OCI-LY1 (cell line): Measurements from ENCODE around the gene CATSPER3.

Source experiments
- H2AFZ ChIP-seq: fragments of 200-600 bp; sonication (generic), shearing (Covaris generic); 2 replicates; pipeline ENCODE4 v1.6.0; 2014; ENCODE audit warnings: antibody characterized with exemption, mild to moderate bottlenecking, low read length
- H3F3A ChIP-seq: fragments of 200-600 bp; sonication (generic), shearing (Covaris generic); 2 replicates; pipeline ENCODE4 v1.6.0; 2014; ENCODE audit warnings: mild to moderate bottlenecking, antibody characterized with exemption, low read length, moderate library complexity; ENCODE audit not compliant: insufficient read depth
- H3K27ac ChIP-seq: fragments of 200-600 bp; sonication (generic); 2 replicates; pipeline ENCODE4 v1.5.1; 2014; ENCODE audit warnings: low read length, mixed run types, mild to moderate bottlenecking, low read depth; ENCODE audit not compliant: poor library complexity, severe bottlenecking
- H3K27me3 ChIP-seq: fragments of 200-600 bp; sonication (generic); 2 replicates; pipeline ENCODE4 v1.6.0; 2014; ENCODE audit warnings: antibody characterized with exemption, mild to moderate bottlenecking, low read length, moderate library complexity; ENCODE audit not compliant: insufficient read depth
- H3K36me3 ChIP-seq: fragments of 200-600 bp; sonication (generic); 2 replicates; pipeline ENCODE4 v1.6.1; 2014; ENCODE audit warnings: mild to moderate bottlenecking, antibody characterized with exemption, low read length, moderate library complexity, mixed read lengths; ENCODE audit not compliant: insufficient read depth
- H3K4me1 ChIP-seq: fragments of 200-600 bp; sonication (generic); 2 replicates; pipeline ENCODE4 v1.5.1; 2014; ENCODE audit warnings: mild to moderate bottlenecking, low read length, moderate library complexity; ENCODE audit not compliant: insufficient read depth, severe bottlenecking
- H3K4me2 ChIP-seq: fragments of 200-600 bp; sonication (generic), shearing (Covaris generic); 2 replicates; pipeline ENCODE4 v1.6.1; 2014; ENCODE audit warnings: low read length
- H3K4me3 ChIP-seq: fragments of 200-600 bp; sonication (generic); 2 replicates; pipeline ENCODE4 v1.5.1; 2014; ENCODE audit warnings: low read length, low read depth, mild to moderate bottlenecking, mixed read lengths; ENCODE audit not compliant: poor library complexity, severe bottlenecking
- H3K79me2 ChIP-seq: fragments of 200-600 bp; shearing (Covaris generic); 2 replicates; pipeline ENCODE4 v1.6.1; 2016; ENCODE audit warnings: mixed run types, low read length, mixed read lengths; ENCODE audit not compliant: insufficient read depth
- H3K9ac ChIP-seq: fragments of 200-600 bp; sonication (generic), shearing (Covaris generic); 2 replicates; pipeline ENCODE4 v1.6.1; 2014; ENCODE audit warnings: mild to moderate bottlenecking, low read length, mixed read lengths
- H3K9me2 ChIP-seq: fragments of 200-600 bp; sonication (generic), shearing (Covaris generic); 2 replicates; pipeline ENCODE4 v1.6.1; 2014; ENCODE audit warnings: low read depth, mild to moderate bottlenecking, low read length, mixed read lengths
- H3K9me3 ChIP-seq: fragments of 200-600 bp; shearing (Covaris generic); 2 replicates; pipeline ENCODE4 v1.6.1; 2014; ENCODE audit warnings: low read length, mixed read lengths
- H4K20me1 ChIP-seq: fragments of 200-600 bp; sonication (generic), shearing (Covaris generic); 2 replicates; pipeline ENCODE4 v1.6.0; 2016; ENCODE audit warnings: mild to moderate bottlenecking, low read length; ENCODE audit not compliant: insufficient read depth
- CTCF ChIP-seq: fragments of 200-600 bp; sonication (generic), shearing (Covaris generic); IDR thresholded peaks from 2 replicates; pipeline ENCODE4 v1.5.1; 2017; ENCODE audit warnings: mild to moderate bottlenecking, antibody characterized with exemption, low read length, moderate library complexity, mixed read lengths
- EZH2 ChIP-seq: fragments of 200-600 bp; sonication (generic), shearing (Covaris generic); IDR thresholded peaks from 2 replicates; pipeline ENCODE4 v1.8.0; 2017; ENCODE audit warnings: borderline replicate concordance, mixed run types, mild to moderate bottlenecking, antibody characterized with exemption, low read length, moderate library complexity, mixed read lengths

The CATSPER3 gene

GRCh38 chr5:134965271-134965825, 2.4 kb upstream of the CATSPER3 start:
- no peaks in the 10 kb centered on the region for H4K20me1 ChIP-seq
- H3K4me1 ChIP-seq, result peaks cover 17% of the 10 kb centered on the region
- no peak overlapping the region for H2AFZ ChIP-seq
- peak overlapping the region; percentile 5 for H3K27ac ChIP-seq
- no peaks in the 10 kb centered on the region for H3F3A ChIP-seq
- H3K9ac ChIP-seq, result no peak overlapping the region
- H3K27me3 ChIP-seq, result no peaks in the 10 kb centered on the region
- no peak overlapping the region for H3K4me3 ChIP-seq
- no peak for TF ChIP-seq CTCF
- no peak for TF ChIP-seq EZH2
- H3K4me2 ChIP-seq, result no peak overlapping the region
- H3K9me2 ChIP-seq, result no peaks in the 10 kb centered on the region
- no peaks in the 10 kb centered on the region for H3K79me2 ChIP-seq
- no peaks in the 10 kb centered on the region; the same call in none of the 2 replicates for H3K36me3 ChIP-seq
- no peaks in the 10 kb centered on the region for H3K9me3 ChIP-seq

- Histone ChIP-seq H3F3A (no peaks in the 10 kb centered on the region), H3K9me3 (no peaks in the 10 kb centered on the region), H3K79me2 (no peaks in the 10 kb centered on the region), H3K4me1 (peaks cover 13% of the 10 kb centered on the region), H3K27me3 (no peaks in the 10 kb centered on the region), H3K36me3 (no peaks in the 10 kb centered on the region), H3K9me2 (no peaks in the 10 kb centered on the region), H3K4me3 (no peak overlapping the region), H4K20me1 (no peaks in the 10 kb centered on the region), H3K9ac (no peak overlapping the region), H2AFZ (no peak overlapping the region), H3K27ac (no peak overlapping the region), H3K4me2 (no peak overlapping the region)
- TF ChIP-seq CTCF, result no peak
- no peak for TF ChIP-seq EZH2
These were observed 348 bp downstream of the CATSPER3 start for GRCh38 chr5:134968055-134968454.

- no peaks in the 10 kb centered on the region for H3F3A ChIP-seq
- no peaks in the 10 kb centered on the region for H3K9me2 ChIP-seq
- H3K27ac ChIP-seq, result no peak overlapping the region
- H3K4me1 ChIP-seq, result peaks cover 10% of the 10 kb centered on the region
- no peaks in the 10 kb centered on the region for H3K79me2 ChIP-seq
- H3K4me3 ChIP-seq, result no peak overlapping the region
- no peak overlapping the region for H3K9ac ChIP-seq
- TF ChIP-seq EZH2, result no peak
- TF ChIP-seq CTCF, result no peak
- H3K27me3 ChIP-seq, result no peaks in the 10 kb centered on the region
- no peaks in the 10 kb centered on the region for H3K36me3 ChIP-seq
- no peaks in the 10 kb centered on the region for H3K9me3 ChIP-seq
- H4K20me1 ChIP-seq, result no peaks in the 10 kb centered on the region
- H2AFZ ChIP-seq, result no peak overlapping the region
- H3K4me2 ChIP-seq, result no peak overlapping the region
These were observed 1.5 kb downstream of the CATSPER3 start for GRCh38 chr5:134969166-134969565.
